ENCODE measurements around the gene SAMD4A. TPM values are rescaled to one million over a fixed set of nuclear protein-coding genes. Genes with fewer than 3 reads are reported as not detected.

Gene SAMD4A
- total RNA-seq, 1 donor from 2014 or later: 26.4 TPM

GRCh38 chr14:54777395-54777794, 210.5 kb downstream of the SAMD4A start:
- DNase-seq (ENCODE audit: low read depth, low spot score): no peak

- no peak for DNase-seq (ENCODE audit: low read depth, low spot score)
Measured at GRCh38 chr14:54778618-54779345, 211.9 kb downstream of the SAMD4A start.

- DNase-seq (ENCODE audit: low read depth, low spot score): no peak
Measured at GRCh38 chr14:54781080-54781479, 214.2 kb downstream of the SAMD4A start.

GRCh38 chr14:54781961-54782750, 215.2 kb downstream of the SAMD4A start:
- no peak for DNase-seq (ENCODE audit: low read depth, low spot score)

- no peak for DNase-seq (ENCODE audit: low read depth, low spot score)
Measured at GRCh38 chr14:54782751-54783659, 216.1 kb downstream of the SAMD4A start.

GRCh38 chr14:54783660-54784015, 216.7 kb downstream of the SAMD4A start:
- no peak for DNase-seq (ENCODE audit: low read depth, low spot score)

GRCh38 chr14:54784060-54784459, 217.1 kb downstream of the SAMD4A start:
- no peak for DNase-seq (ENCODE audit: low read depth, low spot score)

GRCh38 chr14:54784657-54785056, 217.7 kb downstream of the SAMD4A start:
- no peak for DNase-seq (ENCODE audit: low read depth, low spot score)

- DNase-seq (ENCODE audit: low read depth, low spot score): no peak
Measured at GRCh38 chr14:54785136-54785777, 218.3 kb downstream of the SAMD4A start.

GRCh38 chr14:54785778-54786770, 219.1 kb downstream of the SAMD4A start:
- no peak for DNase-seq (ENCODE audit: low read depth, low spot score)

GRCh38 chr14:54786838-54787237, 219.9 kb downstream of the SAMD4A start:
- DNase-seq (ENCODE audit: low read depth, low spot score): no peak

GRCh38 chr14:54787261-54787660, 220.3 kb downstream of the SAMD4A start:
- no peak for DNase-seq (ENCODE audit: low read depth, low spot score)

- no peak for DNase-seq (ENCODE audit: low read depth, low spot score)
Measured at GRCh38 chr14:54788701-54789100, 221.8 kb downstream of the SAMD4A start.

- DNase-seq (ENCODE audit: low read depth, low spot score): no peak
Measured at GRCh38 chr14:54789166-54789565, 222.2 kb downstream of the SAMD4A start.

GRCh38 chr14:54789781-54790480, 223.0 kb downstream of the SAMD4A start:
- no peak for DNase-seq (ENCODE audit: low read depth, low spot score)

- DNase-seq (ENCODE audit: low read depth, low spot score): no peak
Measured at GRCh38 chr14:54791001-54791400, 224.1 kb downstream of the SAMD4A start.

GRCh38 chr14:54792288-54792687, 225.4 kb downstream of the SAMD4A start:
- no peak for DNase-seq (ENCODE audit: low read depth, low spot score)

GRCh38 chr14:54794159-54794558, 227.2 kb downstream of the SAMD4A start:
- no peak for DNase-seq (ENCODE audit: low read depth, low spot score)

GRCh38 chr14:54794796-54795195, 227.9 kb downstream of the SAMD4A start:
- DNase-seq (ENCODE audit: low read depth, low spot score): no peak

Data from pulmonary artery endothelial cell (primary cell).